ENCODE measurements around the gene TRAF2. TPM values are rescaled to one million over a fixed set of nuclear protein-coding genes. Genes with fewer than 3 reads are reported as not detected.

The TRAF2 gene
- total RNA-seq, 4 donors from 2014 or later = 9.7 to 18.3 (median 15.4) TPM

DNA sequence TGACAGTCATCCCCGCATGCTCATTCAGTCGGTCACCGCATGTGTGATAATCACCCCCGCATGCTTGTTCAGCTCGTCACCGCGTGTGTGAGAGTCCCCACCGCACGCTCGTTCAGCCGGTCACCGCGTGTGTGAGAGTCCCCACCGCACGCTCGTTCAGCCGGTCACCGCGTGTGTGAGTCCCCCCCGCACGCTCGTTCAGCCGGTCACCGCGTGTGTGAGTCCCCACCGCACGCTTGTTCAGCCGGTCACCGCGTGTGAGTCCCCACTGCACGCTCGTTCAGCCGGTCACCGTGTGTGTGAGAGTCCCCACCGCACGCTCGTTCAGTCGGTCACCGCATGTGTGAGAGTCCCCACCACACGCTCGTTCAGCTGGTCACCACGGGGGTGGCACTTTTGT is 3.5 kb downstream of the TRAF2 start:
- TF ChIP-seq, protein P1, sequence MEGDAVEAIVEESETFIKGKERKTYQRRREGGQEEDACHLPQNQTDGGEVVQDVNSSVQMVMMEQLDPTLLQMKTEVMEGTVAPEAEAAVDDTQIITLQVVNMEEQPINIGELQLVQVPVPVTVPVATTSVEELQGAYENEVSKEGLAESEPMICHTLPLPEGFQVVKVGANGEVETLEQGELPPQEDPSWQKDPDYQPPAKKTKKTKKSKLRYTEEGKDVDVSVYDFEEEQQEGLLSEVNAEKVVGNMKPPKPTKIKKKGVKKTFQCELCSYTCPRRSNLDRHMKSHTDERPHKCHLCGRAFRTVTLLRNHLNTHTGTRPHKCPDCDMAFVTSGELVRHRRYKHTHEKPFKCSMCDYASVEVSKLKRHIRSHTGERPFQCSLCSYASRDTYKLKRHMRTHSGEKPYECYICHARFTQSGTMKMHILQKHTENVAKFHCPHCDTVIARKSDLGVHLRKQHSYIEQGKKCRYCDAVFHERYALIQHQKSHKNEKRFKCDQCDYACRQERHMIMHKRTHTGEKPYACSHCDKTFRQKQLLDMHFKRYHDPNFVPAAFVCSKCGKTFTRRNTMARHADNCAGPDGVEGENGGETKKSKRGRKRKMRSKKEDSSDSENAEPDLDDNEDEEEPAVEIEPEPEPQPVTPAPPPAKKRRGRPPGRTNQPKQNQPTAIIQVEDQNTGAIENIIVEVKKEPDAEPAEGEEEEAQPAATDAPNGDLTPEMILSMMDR (IDR thresholded peaks at IDR 0.05) = no peak
- no peak for TF ChIP-seq POLR2A (IDR thresholded peaks at IDR 0.05)
- intact Hi-C loops (cut with DNase I) = loop anchor here (5.0 kb wide), 1 partner anchor 52 kb away; the partner anchor contains the start of gene FBXW5
- 95 to 97% methylated on average over 42 of the region's 42 CpGs for WGBS, 2 donors
- no peak overlapping the region for H3K4me3 ChIP-seq (replicated peaks in 1 of 3)
- no peaks in the 10 kb centered on the region for H3K36me3 ChIP-seq
- H3K9me3 ChIP-seq = no peaks in the 10 kb centered on the region
- no peak overlapping the region for H3K27ac ChIP-seq
- H3K27me3 ChIP-seq = no peaks in the 10 kb centered on the region
- peaks cover 13 to 43% of the 10 kb centered on the region in 2 donors for H3K4me1 ChIP-seq
- DNase-seq = no peak

DNA sequence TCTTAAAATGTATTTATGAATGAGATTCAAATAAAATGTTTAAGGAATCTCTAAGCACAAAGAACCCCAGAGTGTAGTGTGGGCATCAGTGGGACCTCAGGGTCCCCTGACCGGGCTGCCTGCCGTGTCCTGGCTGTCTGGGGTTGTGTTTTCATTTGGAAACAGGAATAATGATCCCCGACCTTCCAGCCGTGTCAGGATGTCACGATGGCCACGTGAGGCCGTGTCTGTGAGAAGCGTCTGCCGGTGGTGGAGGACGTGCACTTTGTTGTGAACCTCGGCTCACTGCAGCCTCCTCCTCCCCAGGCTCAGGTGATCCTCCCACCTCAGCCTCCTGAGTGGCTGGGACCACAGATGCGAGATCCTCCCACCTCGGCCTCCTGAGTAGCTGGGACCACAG is 4.3 kb downstream of the TRAF2 start:
- 84 to 90% methylated on average over 13 of the region's 13 CpGs for WGBS, 2 donors
- Histone ChIP-seq H3K36me3 (no peaks in the 10 kb centered on the region), H3K4me3 (replicated peaks in 1 of 3) (no peak overlapping the region), H3K4me1 (peaks cover 11 to 43% of the 10 kb centered on the region in 2 donors), H3K27ac (no peak overlapping the region), H3K27me3 (no peaks in the 10 kb centered on the region), H3K9me3 (no peaks in the 10 kb centered on the region)
- no peak for DNase-seq
- intact Hi-C loops (cut with DNase I) = no loop called here
- TF ChIP-seq POLR2A (IDR thresholded peaks at IDR 0.05) = no peak
- TF ChIP-seq, protein P1 (IDR thresholded peaks at IDR 0.05) = no peak

DNA sequence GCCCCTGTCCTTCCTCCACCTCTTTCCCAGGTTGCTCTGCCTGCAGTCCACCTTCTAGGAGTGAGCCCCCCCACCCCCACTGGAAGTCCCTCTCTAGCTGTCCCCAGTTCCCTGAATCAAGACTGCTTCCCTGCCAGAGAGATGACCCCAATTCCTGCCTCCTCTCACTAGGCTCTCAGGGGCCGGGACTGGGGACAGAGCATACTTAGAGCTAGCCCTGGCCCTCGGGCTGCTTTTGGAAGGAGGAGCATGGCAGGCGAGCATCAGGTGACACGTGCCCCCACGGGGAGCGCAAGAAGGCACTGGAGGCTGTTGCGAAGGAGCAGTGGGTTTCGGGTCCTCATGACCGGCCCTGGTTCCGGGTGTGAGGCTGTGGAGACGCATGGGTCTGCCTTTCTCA is 9.7 kb downstream of the TRAF2 start:
- Histone ChIP-seq H3K27ac (no peak overlapping the region), H3K27me3 (no peaks in the 10 kb centered on the region), H3K4me1 (peaks cover 20 to 52% of the 10 kb centered on the region in 2 donors), H3K4me3 (replicated peaks in 1 of 3) (no peak overlapping the region), H3K36me3 (peaks cover 0 to 5% of the 10 kb centered on the region in 2 donors), H3K9me3 (no peaks in the 10 kb centered on the region)
- WGBS, 2 donors = 84 to 89% methylated on average over 5 to 11 of the region's 11 CpGs
- no peak for DNase-seq
- intact Hi-C loops (cut with DNase I) = no loop called here
- TF ChIP-seq, protein P1 (IDR thresholded peaks at IDR 0.05) = no peak
- TF ChIP-seq POLR2A (IDR thresholded peaks at IDR 0.05) = no peak

DNA sequence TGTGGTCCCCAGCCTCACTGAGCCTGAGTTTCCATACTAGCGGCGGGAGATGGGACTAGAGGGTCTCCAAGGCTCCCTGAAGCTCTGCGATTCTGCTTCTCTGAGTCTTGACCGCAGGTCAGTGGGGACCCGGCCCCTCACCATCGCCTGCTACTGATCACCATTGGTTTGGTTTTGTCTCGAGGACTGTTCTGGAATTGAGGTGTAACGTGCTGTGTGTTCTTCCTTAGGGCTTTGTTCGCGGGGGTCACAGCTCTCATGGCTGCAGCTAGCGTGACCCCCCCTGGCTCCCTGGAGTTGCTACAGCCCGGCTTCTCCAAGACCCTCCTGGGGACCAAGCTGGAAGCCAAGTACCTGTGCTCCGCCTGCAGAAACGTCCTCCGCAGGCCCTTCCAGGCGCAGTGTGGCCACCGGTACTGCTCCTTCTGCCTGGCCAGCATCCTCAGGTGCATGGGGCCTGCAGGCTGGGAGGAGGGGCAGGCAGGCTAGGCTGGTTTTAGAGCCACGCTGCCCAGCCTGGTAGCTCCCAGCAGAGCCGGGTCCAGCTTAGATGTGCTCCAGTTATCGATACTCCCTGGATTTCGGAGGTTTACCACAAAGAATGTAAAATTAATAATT is 12.3 kb downstream of the TRAF2 start:
- Histone ChIP-seq H3K4me3 (replicated peaks in 1 of 3) (no peak overlapping the region), H3K4me1 (peaks cover 35 to 63% of the 10 kb centered on the region in 2 donors), H3K27me3 (no peaks in the 10 kb centered on the region), H3K27ac (peak overlapping the region in 1 of 3 donors; percentile 97), H3K9me3 (no peaks in the 10 kb centered on the region), H3K36me3 (peaks cover 0 to 5% of the 10 kb centered on the region in 2 donors)
- TF ChIP-seq POLR2A (IDR thresholded peaks at IDR 0.05) = no peak
- TF ChIP-seq, protein P1 (IDR thresholded peaks at IDR 0.05) = no peak
- intact Hi-C loops (cut with DNase I) = no loop called here
- whole genome bisulfite sequencing, 2 donors = 94 to 95% methylated on average over 16 to 20 of the region's 21 CpGs
- DNase-seq = no peak

DNA sequence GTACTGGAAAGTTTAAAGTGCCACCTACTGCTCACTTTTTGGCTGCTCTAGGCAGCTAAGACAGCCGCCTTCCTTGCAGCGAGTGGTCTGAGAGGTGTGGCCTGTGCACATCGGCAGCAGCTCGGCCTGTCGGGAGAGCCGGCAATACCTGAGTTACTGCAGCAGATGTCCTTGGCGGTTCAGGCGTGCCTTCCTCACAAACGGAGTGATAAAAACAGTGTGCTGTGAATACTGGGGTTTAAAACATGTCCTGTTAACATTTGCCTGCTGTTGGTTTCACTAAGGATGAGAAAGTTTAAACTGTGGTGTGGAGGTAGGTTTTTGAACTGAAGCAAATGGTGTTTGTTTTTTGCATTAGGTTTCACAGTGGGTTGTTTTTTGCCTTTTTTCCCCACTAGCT is 12.9 kb downstream of the TRAF2 start:
- TF ChIP-seq, protein P1 (IDR thresholded peaks at IDR 0.05) = no peak
- no peak for TF ChIP-seq POLR2A (IDR thresholded peaks at IDR 0.05)
- Histone ChIP-seq H3K4me1 (peaks cover 38 to 64% of the 10 kb centered on the region in 2 donors), H3K4me3 (replicated peaks in 1 of 3) (no peak overlapping the region), H3K27me3 (no peaks in the 10 kb centered on the region), H3K36me3 (peaks cover 0 to 5% of the 10 kb centered on the region in 2 donors), H3K27ac (peak overlapping the region in 1 of 3 donors; percentile 97), H3K9me3 (no peaks in the 10 kb centered on the region)
- DNase-seq = peak; percentile 32 to 63
- 55 to 66% methylated on average over 9 of the region's 9 CpGs for WGBS, 2 donors
- intact Hi-C loops (cut with DNase I) = no loop called here
